Neuronal stem cell (in vitro differentiated cells): ENCODE results near the gene MSANTD1.
A peak's percentile ranks its signal among the peaks of the same experiment; 100 is the strongest.

Source experiments
- DNase-seq: peaks from one replicate; pipeline ENCODE4 v3.0.0-alpha.2; 2013; ENCODE audit warnings: low spot score
- H2AFZ ChIP-seq: one replicate; pipeline ENCODE4 v1.6.1; 2013; ENCODE audit warnings: mild to moderate bottlenecking, low read length, inconsistent platforms
- H2AK5ac ChIP-seq: 2 replicates; pipeline ENCODE4 v1.6.1; 2013; ENCODE audit warnings: low read depth, mild to moderate bottlenecking, inconsistent platforms, low read length, moderate library complexity, mixed read lengths
- H2BK120ac ChIP-seq: 2 replicates; pipeline ENCODE4 v1.6.1; 2013; ENCODE audit warnings: low read depth, mild to moderate bottlenecking, inconsistent platforms, low read length, moderate library complexity, mixed read lengths
- H2BK12ac ChIP-seq: one replicate; pipeline ENCODE4 v1.6.1; 2013; ENCODE audit warnings: low read length, inconsistent platforms
- H2BK15ac ChIP-seq: 2 replicates; pipeline ENCODE4 v1.6.1; 2013; ENCODE audit warnings: mild to moderate bottlenecking, low read length, inconsistent platforms, mixed read lengths
- H2BK5ac ChIP-seq: one replicate; pipeline ENCODE4 v1.6.1; 2013; ENCODE audit warnings: inconsistent platforms, mild to moderate bottlenecking, low read length, moderate library complexity
- H3K14ac ChIP-seq: one replicate; pipeline ENCODE4 v1.6.1; 2013; ENCODE audit warnings: low read length, inconsistent platforms
- H3K18ac ChIP-seq: 2 replicates; pipeline ENCODE4 v1.6.1; 2013; ENCODE audit warnings: low read length, inconsistent platforms
- H3K23ac ChIP-seq: 2 replicates; pipeline ENCODE4 v1.6.1; 2013; ENCODE audit warnings: low read depth, mild to moderate bottlenecking, mixed read lengths, low read length, inconsistent platforms; ENCODE audit not compliant: poor library complexity
- H3K27ac ChIP-seq: replicated peaks from 3 replicates; pipeline ENCODE4 v1.5.1; 2013; ENCODE audit warnings: low read length, inconsistent platforms
- H3K27me3 ChIP-seq, 3 experiments: 2 replicates each; pipeline ENCODE4 v1.6.1; 2013; ENCODE audit warnings: low read length in 3 of 3, mild to moderate bottlenecking in 2 of 3, inconsistent platforms in 1 of 3, low read depth in 1 of 3, mixed read lengths in 1 of 3, moderate library complexity in 1 of 3; ENCODE audit not compliant: control insufficient read depth in 3 of 3, insufficient read depth in 3 of 3
- H3K36me3 ChIP-seq, 2 donors: replicated peaks in 1 of 2; 2 replicates each; pipeline ENCODE4 v1.6.1; 2013; ENCODE audit warnings: low read length in 2 of 2; ENCODE audit not compliant: control insufficient read depth in 2 of 2, insufficient read depth in 2 of 2
- H3K4ac ChIP-seq: 2 replicates; pipeline ENCODE4 v1.6.1; 2013; ENCODE audit warnings: inconsistent platforms, mild to moderate bottlenecking, low read length, moderate library complexity
- H3K4me1 ChIP-seq, 2 donors: 1 replicate in 1 of 2; 2 replicates in 1 of 2; pipeline ENCODE4 v1.6.1; 2013; ENCODE audit warnings: low read length in 2 of 2, low read depth in 1 of 2; ENCODE audit not compliant: control insufficient read depth in 2 of 2, insufficient read depth in 1 of 2
- H3K4me2 ChIP-seq: one replicate; pipeline ENCODE4 v1.6.1; 2013; ENCODE audit warnings: mild to moderate bottlenecking, low read length, inconsistent platforms; ENCODE audit not compliant: insufficient read depth, poor library complexity, severe bottlenecking
- H3K4me3 ChIP-seq, 2 donors: 2 replicates each; pipeline ENCODE4 v1.5.1; 2013; ENCODE audit warnings: low read length in 2 of 2, mild to moderate bottlenecking in 2 of 2, inconsistent platforms in 1 of 2, moderate library complexity in 1 of 2
- H3K79me1 ChIP-seq: one replicate; pipeline ENCODE4 v1.6.1; 2013; ENCODE audit warnings: low read depth, mild to moderate bottlenecking, inconsistent platforms, low read length, moderate library complexity
- H3K9ac ChIP-seq: one replicate; pipeline ENCODE4 v1.6.1; 2013; ENCODE audit warnings: mild to moderate bottlenecking, low read depth, low read length, inconsistent platforms; ENCODE audit not compliant: poor library complexity
- H3K9me3 ChIP-seq, 2 donors: replicated peaks in 1 of 2; 2 replicates each; pipeline versions ENCODE3 to v1.6.1; 2013; ENCODE audit warnings: low read length in 2 of 2, mild to moderate bottlenecking in 2 of 2, inconsistent platforms in 1 of 2, low read depth in 1 of 2, mixed read lengths in 1 of 2, moderate library complexity in 1 of 2; ENCODE audit not compliant: control insufficient read depth in 2 of 2, insufficient read depth in 1 of 2
- H4K8ac ChIP-seq: one replicate; pipeline ENCODE4 v1.6.1; 2013; ENCODE audit warnings: low read depth, mild to moderate bottlenecking, inconsistent platforms, low read length, moderate library complexity
- H4K91ac ChIP-seq: one replicate; pipeline ENCODE4 v1.6.1; 2013; ENCODE audit warnings: low read length, low read depth, mild to moderate bottlenecking, inconsistent platforms; ENCODE audit not compliant: poor library complexity
- WGBS, 2 donors: extraction: QIAGEN DNeasy Blood & Tissue Kit; methylation state at CpG; one replicate each; pipeline ENCODE4 v1.1.7; 2013; ENCODE audit warnings: missing lambda C conversion rate in 2 of 2, mixed read lengths in 1 of 2; ENCODE audit not compliant: insufficient read length in 2 of 2, insufficient replicate concordance in 1 of 2; ENCODE audit errors: extremely low coverage in 2 of 2; 5-methylcytosine and 5-hydroxymethylcytosine counted together

The MSANTD1 gene

DNA sequence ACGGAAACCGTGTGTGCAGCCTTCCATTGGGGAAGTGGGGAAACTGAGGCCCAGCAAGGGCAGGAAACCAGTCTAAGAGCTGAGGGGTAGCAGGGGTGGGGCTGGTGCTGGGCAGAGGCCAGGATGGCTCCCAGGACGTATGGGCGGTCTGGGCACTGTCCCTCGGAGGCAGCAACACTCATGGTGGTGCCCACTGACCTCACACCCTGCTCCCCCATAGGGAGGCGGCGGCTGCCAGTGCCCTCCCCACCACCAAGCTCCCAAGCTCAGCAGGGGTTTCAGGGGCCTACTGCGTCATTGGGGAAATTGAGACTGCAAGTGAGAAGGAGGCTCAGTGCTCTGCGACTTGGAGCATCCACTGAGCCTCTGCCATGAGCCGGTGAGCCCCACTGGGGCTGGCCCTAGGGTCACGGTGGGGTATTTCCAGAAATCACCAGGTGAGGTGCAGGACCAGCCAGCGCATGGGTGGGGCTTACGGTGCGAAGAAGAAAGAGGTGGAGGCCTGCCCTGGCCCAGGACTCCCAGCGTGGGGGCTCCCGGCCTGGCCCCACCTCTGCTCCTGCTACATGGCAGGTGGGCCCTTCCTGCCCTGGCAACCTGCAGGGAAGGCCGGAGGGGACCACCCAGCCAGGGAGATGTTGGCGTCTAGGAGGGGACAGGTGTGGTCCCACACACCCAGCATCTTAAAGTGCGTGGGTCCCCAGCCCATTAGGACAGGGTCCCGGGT is 915 bp downstream of the MSANTD1 start:
- peak overlapping the region; percentile 31 for H3K23ac ChIP-seq
- no peak overlapping the region for H2AFZ ChIP-seq
- H3K79me1 ChIP-seq, result peaks cover 2% of the 10 kb centered on the region
- H2BK120ac ChIP-seq, result no peak overlapping the region
- no peak overlapping the region for H2BK5ac ChIP-seq
- H2BK12ac ChIP-seq, result peak overlapping the region; percentile 58
- no peak overlapping the region for H3K4me2 ChIP-seq
- no peak overlapping the region for H3K27ac ChIP-seq
- no peaks in the 10 kb centered on the region for H3K36me3 ChIP-seq
- H2BK15ac ChIP-seq, result peak overlapping the region; percentile 58
- H2AK5ac ChIP-seq, result peak overlapping the region; percentile 90
- H3K4me1 ChIP-seq, result peaks cover 6 to 19% of the 10 kb centered on the region in 2 donors
- no peaks in the 10 kb centered on the region for H3K9me3 ChIP-seq
- DNase-seq, result no peak
- H3K9ac ChIP-seq, result no peak overlapping the region
- peak overlapping the region in 1 of 2 donors; percentile 14 for H3K4me3 ChIP-seq
- no peak overlapping the region for H4K8ac ChIP-seq
- H3K18ac ChIP-seq, result peak overlapping the region; percentile 28
- H3K27me3 ChIP-seq, result no peaks in the 10 kb centered on the region
- no peak overlapping the region for H3K14ac ChIP-seq
- no peak overlapping the region for H3K4ac ChIP-seq
- no peak overlapping the region for H4K91ac ChIP-seq
- no CpG with 5 or more reads among the region's 20 CpGs for WGBS, 2 donors

DNA sequence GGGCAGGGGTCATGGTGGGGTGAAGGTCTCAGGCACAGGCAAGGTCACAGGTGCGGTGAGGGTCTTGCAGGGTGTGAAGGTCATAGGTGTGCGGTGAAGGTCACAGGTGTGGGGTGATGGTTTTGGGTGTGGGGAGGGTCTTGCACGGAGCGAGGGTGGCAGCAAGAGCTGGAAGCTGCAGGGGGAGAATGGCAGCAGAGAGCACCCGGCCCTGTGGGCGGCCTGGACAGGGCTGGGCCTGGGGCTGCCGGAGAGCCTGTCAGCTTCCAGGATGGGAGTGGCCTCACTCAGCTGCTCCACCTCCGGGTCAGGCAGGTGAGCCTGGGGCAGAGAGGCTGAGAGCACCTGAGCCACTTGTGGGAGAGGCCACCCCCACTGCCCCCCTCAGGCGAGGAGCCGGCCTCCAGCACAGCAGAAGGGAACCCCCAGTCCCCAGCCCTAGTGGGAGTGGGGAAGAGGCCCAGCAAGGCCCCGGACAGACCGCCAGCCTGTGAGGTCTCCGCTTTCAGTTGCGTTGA is 1.5 kb downstream of the MSANTD1 start:
- Histone ChIP-seq H3K27me3 (no peaks in the 10 kb centered on the region), H3K9me3 (no peaks in the 10 kb centered on the region), H2BK12ac (peak overlapping the region; percentile 42), H3K27ac (no peak overlapping the region), H4K8ac (no peak overlapping the region), H3K18ac (peak overlapping the region; percentile 67), H2AFZ (peak overlapping the region; percentile 64), H2BK15ac (no peak overlapping the region), H3K4me1 (peaks cover 6 to 19% of the 10 kb centered on the region in 2 donors), H3K4me2 (no peak overlapping the region), H3K4me3 (peak overlapping the region in 1 of 2 donors; percentile 14), H2BK5ac (no peak overlapping the region), H3K79me1 (peaks cover 2% of the 10 kb centered on the region), H4K91ac (no peak overlapping the region), H3K36me3 (no peaks in the 10 kb centered on the region), H3K14ac (no peak overlapping the region), H2BK120ac (no peak overlapping the region), H2AK5ac (peak overlapping the region; percentile 76), H3K23ac (no peak overlapping the region), H3K4ac (no peak overlapping the region), H3K9ac (no peak overlapping the region)
- no peak for DNase-seq
- WGBS, 2 donors, result no CpG with 5 or more reads among the region's 14 CpGs

DNA sequence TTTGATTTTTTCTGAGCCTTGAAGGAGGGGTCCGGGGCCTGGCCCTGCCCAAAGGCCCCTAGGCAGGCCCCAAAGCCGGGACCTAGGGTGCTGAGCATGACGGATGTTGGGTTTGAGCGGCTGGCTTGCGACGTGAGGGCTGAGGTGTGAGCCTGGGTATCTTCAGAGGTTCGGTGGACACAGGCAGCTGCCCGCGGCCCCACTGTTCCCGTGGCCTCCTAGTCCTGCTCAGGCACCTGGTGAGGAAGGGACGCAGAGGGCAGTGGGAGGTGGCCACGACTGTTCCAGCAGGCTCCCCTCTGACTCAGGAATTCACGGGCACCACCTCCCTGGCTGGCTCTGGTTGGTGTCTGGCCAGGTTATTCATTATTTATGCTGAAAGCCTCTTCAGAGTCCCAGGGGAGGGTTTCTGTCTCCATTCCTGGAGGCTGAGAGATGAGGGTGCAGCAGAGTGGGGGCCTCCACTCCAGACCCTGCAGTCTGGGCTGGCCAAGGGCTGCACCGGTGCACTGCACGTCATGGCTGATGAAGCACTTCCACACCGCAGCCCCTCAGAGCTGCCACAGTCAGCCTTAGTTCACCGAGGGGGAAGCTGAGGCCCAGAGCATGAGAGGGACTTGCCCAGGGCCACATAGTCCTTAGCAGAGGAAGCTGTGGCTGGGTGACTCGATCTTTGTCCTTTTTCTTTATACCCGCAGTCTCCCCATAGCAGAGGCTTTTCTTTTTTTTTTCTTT is 2.2 kb downstream of the MSANTD1 start:
- Histone ChIP-seq H3K14ac (peak overlapping the region; percentile 94), H4K91ac (no peak overlapping the region), H2AK5ac (peak overlapping the region; percentile 76), H3K23ac (peak overlapping the region; percentile 81), H2BK12ac (no peak overlapping the region), H3K9ac (peak overlapping the region; percentile 32), H3K4me3 (no peak overlapping the region), H4K8ac (no peak overlapping the region), H3K27ac (no peak overlapping the region), H3K79me1 (peaks cover 2% of the 10 kb centered on the region), H2BK5ac (no peak overlapping the region), H2BK120ac (no peak overlapping the region), H3K4me2 (no peak overlapping the region), H3K9me3 (no peaks in the 10 kb centered on the region), H3K18ac (peak overlapping the region; percentile 52), H3K36me3 (no peaks in the 10 kb centered on the region), H3K4me1 (peaks cover 6 to 19% of the 10 kb centered on the region in 2 donors), H3K27me3 (no peaks in the 10 kb centered on the region), H2AFZ (peak overlapping the region; percentile 64), H3K4ac (no peak overlapping the region), H2BK15ac (peak overlapping the region; percentile 27)
- WGBS, 2 donors, result no CpG with 5 or more reads among the region's 19 CpGs
- no peak for DNase-seq
